Type B pancreatic cell (in vitro differentiated cells): ENCODE data around the gene ZCCHC7. TPM values are rescaled to one million over a fixed set of nuclear protein-coding genes. Genes with fewer than 3 reads are reported as not detected.

Experiments used
- DNase-seq: peaks from one replicate; pipeline ENCODE4 v3.0.0; 2021; ENCODE audit warnings: mixed read lengths; ENCODE audit not compliant: unreplicated experiment; ENCODE audit errors: extremely low spot score
- H3K27ac Mint-ChIP-seq: 2 replicates; pipeline ENCODE4 v1.8.0; 2021; ENCODE audit warnings: mild to moderate bottlenecking, mixed read lengths
- H3K27me3 Mint-ChIP-seq: 2 replicates; pipeline ENCODE4 v1.8.0; 2021; ENCODE audit warnings: mixed read lengths
- H3K36me3 Mint-ChIP-seq: 2 replicates; pipeline ENCODE4 v1.8.0; 2021; ENCODE audit warnings: mixed read lengths
- H3K4me1 Mint-ChIP-seq: one replicate; pipeline ENCODE4 v1.8.0; 2021; ENCODE audit warnings: mixed read lengths; ENCODE audit not compliant: unreplicated experiment
- H3K4me3 Mint-ChIP-seq: 2 replicates; pipeline ENCODE4 v1.8.0; 2021; ENCODE audit warnings: mild to moderate bottlenecking, mixed read lengths
- H3K9me3 Mint-ChIP-seq: 2 replicates; pipeline ENCODE4 v1.8.0; 2021; ENCODE audit warnings: mixed read lengths
- CTCF ChIP-seq: fragments of 200-600 bp; sonication (generic); conservative IDR thresholded peaks from 2 replicates; pipeline ENCODE4 v1.5.0; 2021; ENCODE audit warnings: antibody characterized with exemption, mild to moderate bottlenecking
- total RNA-seq: library from RNA; stranded (reverse); gene quantifications from 2 replicates; pipeline ENCODE4 v1.2.1, GENCODE V29; 2021; ENCODE audit warnings: low replicate concordance

ZCCHC7 gene
- total RNA-seq, 1 donor from 2014 or later: 20.3 TPM

GRCh38 chr9:37371565-37372464 is 251.4 kb downstream of the ZCCHC7 start:
- no peak for DNase-seq
- no peak overlapping the region for H3K4me3 Mint-ChIP-seq

GRCh38 chr9:37372839-37373238 is 252.5 kb downstream of the ZCCHC7 start:
- no peak for DNase-seq
- Mint-ChIP-seq H3K27me3 (peaks cover 17% of the 10 kb centered on the region), H3K27ac (no peak overlapping the region), H3K4me3 (no peak overlapping the region), H3K36me3 (no peaks in the 10 kb centered on the region), H3K9me3 (no peaks in the 10 kb centered on the region), H3K4me1 (no peaks in the 10 kb centered on the region)
- TF ChIP-seq CTCF: no peak

More at GRCh38 chr9:37371565-37372464, 251.4 kb downstream of the ZCCHC7 start:
- no peak for TF ChIP-seq CTCF
- no peak overlapping the region for H3K27ac Mint-ChIP-seq
- H3K4me1 Mint-ChIP-seq: no peaks in the 10 kb centered on the region
- H3K9me3 Mint-ChIP-seq: no peaks in the 10 kb centered on the region
- peaks cover 11% of the 10 kb centered on the region for H3K27me3 Mint-ChIP-seq
- H3K36me3 Mint-ChIP-seq: no peaks in the 10 kb centered on the region

GRCh38 chr9:37373621-37374020 is 253.2 kb downstream of the ZCCHC7 start:
- Mint-ChIP-seq H3K36me3 (no peaks in the 10 kb centered on the region), H3K4me3 (no peak overlapping the region), H3K27me3 (peaks cover 22% of the 10 kb centered on the region), H3K9me3 (no peaks in the 10 kb centered on the region), H3K4me1 (no peaks in the 10 kb centered on the region), H3K27ac (no peak overlapping the region)
- no peak for TF ChIP-seq CTCF
- DNase-seq: no peak

- Mint-ChIP-seq H3K36me3 (no peaks in the 10 kb centered on the region), H3K27me3 (peaks cover 22% of the 10 kb centered on the region), H3K9me3 (no peaks in the 10 kb centered on the region), H3K27ac (no peak overlapping the region), H3K4me3 (no peak overlapping the region), H3K4me1 (no peaks in the 10 kb centered on the region)
- TF ChIP-seq CTCF: no peak
- DNase-seq: no peak
Observed at GRCh38 chr9:37374892-37375291, 254.5 kb downstream of the ZCCHC7 start.

- Mint-ChIP-seq H3K36me3 (no peaks in the 10 kb centered on the region), H3K9me3 (peaks cover 8% of the 10 kb centered on the region), H3K27me3 (peaks cover 22% of the 10 kb centered on the region), H3K4me1 (no peaks in the 10 kb centered on the region), H3K4me3 (no peak overlapping the region), H3K27ac (no peak overlapping the region)
- no peak for TF ChIP-seq CTCF
- DNase-seq: no peak
Observed at GRCh38 chr9:37377688-37378612, 257.6 kb downstream of the ZCCHC7 start.
